Smooth muscle cell (in vitro differentiated cells): ENCODE results near the gene TGFBR3. TPM values are rescaled to one million over a fixed set of nuclear protein-coding genes. Genes with fewer than 3 reads are reported as not detected.
A peak's percentile ranks its signal among the peaks of the same experiment; 100 is the strongest.

Source experiments
- DNase-seq: peaks from one replicate; lab custom pipeline; 2025; ENCODE audit not compliant: unreplicated experiment; lab: John Stamatoyannopoulos, UW
- H2AFZ ChIP-seq: fragments of 200-600 bp; sonication (generic); 2 replicates; pipeline ENCODE4 v1.6.0; 2016; ENCODE audit warnings: antibody characterized with exemption, low read depth, mild to moderate bottlenecking
- H3F3A ChIP-seq: fragments of 200-600 bp; sonication (generic); 2 replicates; pipeline ENCODE4 v1.6.0; 2017; ENCODE audit warnings: antibody characterized with exemption, low read depth
- H3K27ac ChIP-seq: fragments of 200-600 bp; sonication (generic); 2 replicates; pipeline ENCODE4 v1.5.1; 2016; ENCODE audit warnings: low read depth, mild to moderate bottlenecking
- H3K27me3 ChIP-seq: fragments of 200-600 bp; sonication (generic); 2 replicates; pipeline ENCODE4 v1.6.1; 2016; ENCODE audit warnings: low read depth, mild to moderate bottlenecking
- H3K36me3 ChIP-seq: fragments of 200-600 bp; sonication (generic); 2 replicates; pipeline ENCODE4 v1.5.1; 2016; ENCODE audit warnings: low read depth
- H3K4me1 ChIP-seq: fragments of 200-600 bp; sonication (generic); 2 replicates; pipeline ENCODE4 v1.5.1; 2016; ENCODE audit warnings: low read depth
- H3K4me2 ChIP-seq: fragments of 200-600 bp; sonication (generic); 2 replicates; pipeline ENCODE4 v1.6.0; 2016; ENCODE audit warnings: mild to moderate bottlenecking
- H3K4me3 ChIP-seq: fragments of 200-600 bp; sonication (generic); 2 replicates; pipeline ENCODE4 v1.5.1; 2016; ENCODE audit warnings: mild to moderate bottlenecking
- H3K79me2 ChIP-seq: fragments of 200-600 bp; sonication (generic); 2 replicates; pipeline ENCODE4 v1.6.0; 2016; ENCODE audit warnings: low read depth, mild to moderate bottlenecking
- H3K9ac ChIP-seq: fragments of 200-600 bp; sonication (generic); 2 replicates; pipeline ENCODE4 v1.6.0; 2016; ENCODE audit warnings: low read depth
- H3K9me3 ChIP-seq: fragments of 200-600 bp; sonication (generic); replicated peaks from 2 replicates; pipeline ENCODE4 v1.5.1; 2016; ENCODE audit warnings: low read depth
- H4K20me1 ChIP-seq: fragments of 200-600 bp; sonication (generic); 2 replicates; pipeline ENCODE4 v1.6.0; 2016; ENCODE audit warnings: low read depth
- CTCF ChIP-seq: fragments of 200-600 bp; sonication (generic); IDR thresholded peaks from 2 replicates; pipeline ENCODE4 v1.5.1; 2017; ENCODE audit warnings: borderline replicate concordance, mild to moderate bottlenecking, antibody characterized with exemption; ENCODE audit not compliant: insufficient read depth, poor library complexity, severe bottlenecking
- WGBS: methylation state at CpG from one replicate; pipeline ENCODE4 v1.1.7; 2016; ENCODE audit warnings: low lambda C conversion rate; 5-methylcytosine and 5-hydroxymethylcytosine counted together
- polyA plus RNA-seq: library from polyadenylated mRNA; unstranded; fragments of >200 nt; fragmentation: Nextera tagmentation; extraction: Ambion mirVana; gene quantifications from 2 replicates; pipeline ENCODE4 v1.2.1, GENCODE V29; 2016
- total RNA-seq: library from RNA; depleted of rRNA; stranded (reverse); fragments of >200 nt; gene quantifications from 2 replicates; pipeline ENCODE4 v1.2.3, GENCODE V29; 2014

The TGFBR3 gene
- total and polyA plus RNA-seq, 2 experiments from 2014 or later = 68.3 to 112 TPM

GRCh38 chr1:91828583-91829281, 57.2 kb downstream of the TGFBR3 start:
- Histone ChIP-seq H3K27ac (peak overlapping the region; percentile 92), H3K4me1 (peaks cover 14% of the 10 kb centered on the region), H4K20me1 (peaks cover 51% of the 10 kb centered on the region), H3K9me3 (no peaks in the 10 kb centered on the region), H3K27me3 (no peaks in the 10 kb centered on the region), H3F3A (no peaks in the 10 kb centered on the region), H3K4me3 (no peak overlapping the region), H3K36me3 (no peaks in the 10 kb centered on the region), H2AFZ (no peak overlapping the region), H3K4me2 (peak overlapping the region; percentile 81), H3K9ac (no peak overlapping the region), H3K79me2 (peaks cover 71% of the 10 kb centered on the region)
- DNase-seq = no peak
- TF ChIP-seq CTCF = no peak
- WGBS = 71% methylated on average over 9 of the region's 9 CpGs

- Histone ChIP-seq H3K79me2 (peaks cover 78% of the 10 kb centered on the region), H3F3A (no peaks in the 10 kb centered on the region), H3K36me3 (no peaks in the 10 kb centered on the region), H2AFZ (no peak overlapping the region), H3K27ac (peak overlapping the region; percentile 92), H3K27me3 (no peaks in the 10 kb centered on the region), H3K4me1 (peaks cover 14% of the 10 kb centered on the region), H3K4me3 (peak overlapping the region; percentile 13), H3K9ac (peak overlapping the region; percentile 20), H3K4me2 (peak overlapping the region; percentile 81), H4K20me1 (peaks cover 56% of the 10 kb centered on the region), H3K9me3 (no peaks in the 10 kb centered on the region)
- no peak for TF ChIP-seq CTCF
- no peak for DNase-seq
- WGBS = 32% methylated on average over 12 of the region's 12 CpGs
Measured at GRCh38 chr1:91827459-91828321, 58.3 kb downstream of the TGFBR3 start.

GRCh38 chr1:91827087-91827458, 58.9 kb downstream of the TGFBR3 start:
- Histone ChIP-seq H3K79me2 (peaks cover 77% of the 10 kb centered on the region), H3F3A (no peaks in the 10 kb centered on the region), H3K27ac (peak overlapping the region; percentile 92)

More at GRCh38 chr1:91827087-91827458, 58.9 kb downstream of the TGFBR3 start:
- H4K20me1 ChIP-seq = peaks cover 57% of the 10 kb centered on the region
- no peaks in the 10 kb centered on the region for H3K9me3 ChIP-seq
- no peaks in the 10 kb centered on the region for H3K27me3 ChIP-seq
- peaks cover 14% of the 10 kb centered on the region for H3K4me1 ChIP-seq
- H3K4me2 ChIP-seq = peak overlapping the region; percentile 81
- H3K4me3 ChIP-seq = peak overlapping the region; percentile 13
- WGBS = 24% methylated on average over 9 of the region's 9 CpGs
- TF ChIP-seq CTCF = no peak
- DNase-seq = no peak
- H3K36me3 ChIP-seq = no peaks in the 10 kb centered on the region
- peak overlapping the region; percentile 78 for H3K9ac ChIP-seq
- no peak overlapping the region for H2AFZ ChIP-seq
